Astrocyte of the hippocampus (primary cell): ENCODE data around the gene USPL1.

ENCODE experiments used
- DNase-seq: peaks from one replicate; pipeline ENCODE4 v3.0.0; 2011; ENCODE audit warnings: low read depth, low spot score

The USPL1 gene

GRCh38 chr13:30656178-30656577 is 38.5 kb downstream of the USPL1 start:
- no peak for DNase-seq

GRCh38 chr13:30659980-30660379 is 42.3 kb downstream of the USPL1 start:
- DNase-seq = no peak

- DNase-seq = no peak
Measured at GRCh38 chr13:30660796-30661195, 43.1 kb downstream of the USPL1 start.

- no peak for DNase-seq
Measured at GRCh38 chr13:30664689-30665275, 47.1 kb downstream of the USPL1 start.

- no peak for DNase-seq
Measured at GRCh38 chr13:30665638-30666037, 47.9 kb downstream of the USPL1 start.

- no peak for DNase-seq
Measured at GRCh38 chr13:30666113-30666512, 48.4 kb downstream of the USPL1 start.

- DNase-seq = no peak
Measured at GRCh38 chr13:30667014-30667413, 49.3 kb downstream of the USPL1 start.

GRCh38 chr13:30668312-30668711 is 50.6 kb downstream of the USPL1 start:
- DNase-seq = no peak

- no peak for DNase-seq
Measured at GRCh38 chr13:30671271-30671815, 53.6 kb downstream of the USPL1 start.

GRCh38 chr13:30673669-30674521 is 56.2 kb downstream of the USPL1 start:
- peak; percentile 94 for DNase-seq

GRCh38 chr13:30675717-30676116 is 58.0 kb downstream of the USPL1 start:
- DNase-seq = no peak

GRCh38 chr13:30676672-30677071 is 59.0 kb downstream of the USPL1 start:
- DNase-seq = no peak

- DNase-seq = peak; percentile 56
Measured at GRCh38 chr13:30679483-30680330, 62.0 kb downstream of the USPL1 start.

GRCh38 chr13:30681843-30682242 is 64.1 kb downstream of the USPL1 start:
- no peak for DNase-seq

- no peak for DNase-seq
Measured at GRCh38 chr13:30685320-30685859, 67.7 kb downstream of the USPL1 start.

- no peak for DNase-seq
Measured at GRCh38 chr13:30685987-30686386, 68.3 kb downstream of the USPL1 start.

- DNase-seq = no peak
Measured at GRCh38 chr13:30687601-30688000, 69.9 kb downstream of the USPL1 start.

GRCh38 chr13:30689752-30690151 is 72.0 kb downstream of the USPL1 start:
- DNase-seq = no peak

GRCh38 chr13:30690282-30691188 is 72.8 kb downstream of the USPL1 start:
- peak; percentile 53 for DNase-seq

GRCh38 chr13:30692113-30692512 is 74.4 kb downstream of the USPL1 start:
- DNase-seq = no peak
